Activated naive CD4-positive, alpha-beta T cell (primary cell): Measurements from ENCODE around the gene TMEM132C.

Experiments
- DNase-seq, 4 experiments: peaks; one replicate each; lab custom pipeline; 2025; lab: John Stamatoyannopoulos, UW

The TMEM132C gene

DNA sequence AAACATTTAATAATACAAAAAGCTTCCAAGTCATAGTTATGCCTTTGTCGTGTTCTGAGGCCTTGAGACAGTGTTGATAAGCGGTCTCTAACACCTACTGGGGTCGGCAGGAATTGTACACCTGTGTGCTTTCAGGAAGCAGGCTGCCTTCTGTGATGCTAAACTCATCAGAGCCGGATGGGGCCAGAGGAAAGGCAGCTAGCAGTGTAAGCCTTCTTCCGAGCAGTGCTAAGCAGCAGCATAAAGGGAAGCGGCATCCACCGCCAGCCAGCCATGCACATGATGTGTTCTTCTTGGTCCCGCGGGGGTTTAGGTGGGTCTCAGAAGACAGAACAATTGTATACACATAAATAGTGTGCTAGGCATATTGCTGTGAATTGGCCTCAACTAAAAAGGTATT, 397.5 kb downstream of the TMEM132C start:
- DNase-seq = no peak

DNA sequence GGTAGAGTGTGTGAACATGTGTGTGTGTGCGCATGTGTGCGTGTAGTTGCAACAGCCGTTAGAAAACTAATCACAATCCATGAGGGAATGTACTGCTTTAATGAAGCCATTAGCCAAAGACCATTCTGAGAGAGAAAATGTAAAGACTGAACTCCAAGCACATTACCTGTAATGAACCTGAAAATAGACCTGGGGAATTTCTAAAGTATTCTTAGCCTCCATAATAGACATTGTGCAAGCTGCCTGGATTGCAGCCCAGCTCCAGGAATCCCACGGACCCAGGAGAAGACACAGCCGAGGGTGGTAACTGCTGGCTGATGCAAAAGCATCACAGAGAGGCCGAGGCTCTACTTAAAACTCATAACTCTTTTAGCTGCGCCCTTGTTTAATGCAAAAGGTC, 400.2 kb downstream of the TMEM132C start:
- DNase-seq = no peak

DNA sequence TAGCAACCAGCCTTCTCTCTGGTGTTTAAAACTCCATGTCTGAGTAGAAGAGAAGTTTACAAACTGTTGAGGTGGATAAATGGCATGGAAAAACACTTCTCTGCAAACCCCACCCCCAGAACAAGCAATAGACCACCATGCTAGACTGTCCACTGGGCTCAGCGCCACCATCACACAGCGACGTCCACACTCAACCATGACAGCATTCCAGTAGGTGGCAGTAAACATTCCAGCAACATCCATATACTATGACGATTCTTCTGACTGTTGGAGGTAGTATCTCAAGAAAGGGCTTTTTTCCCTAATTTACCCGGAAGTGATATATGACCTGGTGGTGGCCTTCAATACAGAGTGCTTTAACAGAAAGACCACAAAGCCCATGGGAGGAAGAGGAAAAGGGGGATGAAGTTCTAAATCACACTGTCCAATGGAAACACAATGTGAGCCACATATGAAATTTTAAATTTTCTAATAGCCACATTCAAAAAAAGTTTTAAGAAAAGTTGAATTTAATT, 404.6 kb downstream of the TMEM132C start:
- no peak for DNase-seq

DNA sequence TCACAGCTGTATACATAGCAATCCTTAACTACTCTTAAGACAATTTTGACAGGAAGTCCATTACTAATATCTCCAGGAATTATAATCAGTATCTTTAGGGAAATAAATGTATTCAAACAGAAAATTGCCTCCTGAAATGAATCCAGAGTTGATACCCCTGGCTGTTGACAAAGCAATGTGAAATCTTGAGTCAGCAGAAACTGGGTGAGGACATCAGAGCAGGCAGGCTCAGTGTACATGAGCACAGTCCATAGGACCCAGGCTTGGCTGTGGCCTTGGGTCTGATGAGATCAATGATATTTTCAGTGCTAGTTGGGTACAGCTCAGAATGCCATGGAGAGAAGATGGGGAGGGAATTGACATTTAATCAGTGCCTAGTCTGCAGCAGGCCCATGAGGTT, 405.5 kb downstream of the TMEM132C start:
- no peak for DNase-seq

DNA sequence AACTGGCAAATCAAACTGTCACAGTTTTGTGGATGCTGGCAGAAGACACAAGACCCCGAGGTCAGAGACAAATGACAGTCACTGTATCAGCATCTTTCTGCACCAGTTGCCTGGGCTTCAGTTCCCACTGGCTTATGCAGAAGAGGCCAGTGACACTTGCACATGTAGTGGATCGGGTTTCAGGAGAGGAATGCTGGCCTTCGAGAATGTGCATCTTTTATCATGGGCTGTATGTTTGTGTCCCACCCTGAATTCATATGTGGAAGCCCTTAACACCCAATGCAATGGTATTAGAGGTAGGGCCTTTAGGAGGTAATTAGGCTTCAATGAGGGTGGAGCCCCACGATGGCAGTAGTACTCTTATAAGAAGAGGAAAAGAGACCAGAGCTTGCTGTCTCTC, 405.9 kb downstream of the TMEM132C start:
- no peak for DNase-seq

DNA sequence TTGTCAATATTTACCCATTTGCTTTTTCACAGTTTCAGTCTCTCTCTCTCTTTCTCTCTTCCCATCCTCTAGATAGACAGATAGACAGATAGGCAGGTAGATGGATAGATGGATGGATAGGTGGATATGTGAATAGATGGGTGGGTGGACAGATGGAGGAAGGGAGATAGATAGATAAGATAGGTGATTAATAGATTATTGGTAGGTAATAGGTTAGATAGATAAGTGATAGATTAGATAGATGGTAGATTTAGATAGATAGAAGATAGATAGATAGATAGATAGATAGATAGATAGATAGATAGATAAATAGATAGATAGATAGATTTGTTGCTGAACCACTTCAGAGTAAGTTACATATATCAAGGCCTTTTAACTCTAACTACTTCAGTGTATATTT, 408.6 kb downstream of the TMEM132C start:
- DNase-seq = no peak

DNA sequence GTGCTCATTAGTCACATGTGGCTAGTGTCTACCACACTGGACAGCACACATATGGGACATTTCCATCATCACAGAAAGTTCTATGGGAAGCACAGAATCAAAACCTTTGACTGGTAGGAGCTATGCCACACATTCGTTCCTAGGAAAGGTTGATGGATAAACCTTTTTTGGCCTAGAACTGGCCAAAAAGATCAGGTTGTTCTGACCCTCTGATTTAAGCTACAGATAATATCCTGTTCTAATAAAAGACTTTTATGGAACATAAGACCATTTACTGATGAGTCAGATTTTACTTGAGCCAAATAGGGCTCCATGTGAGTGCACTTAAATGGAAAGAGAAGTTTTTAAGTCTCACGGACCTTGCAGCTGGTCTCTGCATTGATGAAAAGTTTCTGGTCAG, 413.6 kb downstream of the TMEM132C start:
- no peak for DNase-seq

DNA sequence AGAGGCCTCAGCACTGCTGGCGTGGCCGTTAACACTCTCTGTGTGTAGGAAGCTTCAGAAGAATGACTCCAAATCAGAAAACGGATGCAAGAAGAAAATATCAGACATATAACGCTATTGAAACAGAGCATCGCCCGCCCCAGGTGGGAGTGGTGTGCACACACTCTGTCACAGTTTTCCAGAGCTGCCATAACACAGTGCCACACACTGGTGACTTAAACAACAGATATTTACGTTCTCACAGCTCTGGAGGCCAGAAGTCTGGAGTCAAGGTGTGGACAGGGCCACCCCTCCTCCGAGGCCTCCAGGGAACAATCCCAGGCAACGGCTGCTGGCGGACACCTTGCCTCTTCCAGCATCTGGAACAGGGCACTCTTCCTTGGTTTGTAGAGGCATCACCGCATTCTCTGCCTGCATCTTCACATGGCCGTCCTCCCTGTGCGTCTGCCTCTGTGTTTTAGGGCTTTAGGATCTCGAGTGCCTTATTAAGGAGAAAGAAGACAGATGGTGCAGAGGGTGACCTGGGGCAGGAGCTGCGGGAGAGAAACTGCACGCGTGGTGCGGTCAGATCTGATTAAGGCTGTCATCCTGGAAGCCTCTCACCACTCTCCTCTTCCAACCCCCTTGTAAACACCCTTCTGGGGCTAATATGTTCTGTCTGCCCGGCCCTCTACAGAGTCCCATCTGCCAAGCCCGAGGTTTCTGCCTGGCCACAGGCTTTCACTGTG, 415.7 kb downstream of the TMEM132C start:
- DNase-seq = no peak

DNA sequence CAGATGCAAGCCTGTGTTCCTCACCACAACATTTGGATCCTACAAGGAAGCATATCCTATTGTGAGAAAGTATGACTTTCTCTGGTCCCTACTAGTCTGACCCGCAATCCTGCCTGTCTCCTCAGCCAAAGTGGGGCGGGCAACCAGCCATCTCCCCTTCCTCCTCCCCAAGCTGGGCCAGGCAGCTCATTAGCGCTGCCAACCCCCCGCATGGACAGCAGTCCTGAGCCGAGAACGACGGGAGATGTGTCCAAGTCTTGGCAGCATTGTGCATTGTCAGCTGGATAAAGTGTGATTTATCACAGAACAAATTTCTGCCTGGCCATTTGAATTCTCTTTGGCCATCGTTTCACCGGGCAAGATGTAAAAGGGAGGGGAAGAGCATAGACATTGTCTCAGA, 417.4 kb downstream of the TMEM132C start:
- DNase-seq = no peak

DNA sequence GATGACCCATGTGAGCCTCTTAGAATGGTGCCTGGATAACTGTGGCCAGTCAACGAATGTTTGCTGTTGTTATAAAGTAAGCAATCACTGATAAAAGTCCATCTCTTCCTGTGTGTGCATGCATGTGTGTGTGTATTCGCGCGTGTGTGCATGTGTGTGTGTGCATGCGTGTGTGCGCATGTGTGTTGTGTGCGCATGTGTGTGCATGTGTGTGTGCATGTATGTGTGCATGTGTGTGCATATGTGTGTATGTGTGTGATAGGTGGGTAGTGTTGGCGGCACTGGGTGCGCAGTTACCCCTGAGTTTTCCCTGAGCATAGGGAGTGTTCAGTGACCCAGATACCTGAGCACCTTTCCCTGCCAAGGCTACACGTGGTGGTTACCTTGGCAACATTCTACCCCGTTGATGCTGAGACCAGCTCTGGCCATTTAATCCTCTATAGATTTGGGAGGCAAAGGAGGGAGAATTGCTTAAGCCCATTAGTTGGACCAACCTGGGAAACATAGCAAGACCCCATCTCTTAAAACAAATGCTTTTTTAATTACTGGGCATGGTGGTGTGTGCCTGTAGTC, 419.0 kb downstream of the TMEM132C start:
- DNase-seq = no peak

DNA sequence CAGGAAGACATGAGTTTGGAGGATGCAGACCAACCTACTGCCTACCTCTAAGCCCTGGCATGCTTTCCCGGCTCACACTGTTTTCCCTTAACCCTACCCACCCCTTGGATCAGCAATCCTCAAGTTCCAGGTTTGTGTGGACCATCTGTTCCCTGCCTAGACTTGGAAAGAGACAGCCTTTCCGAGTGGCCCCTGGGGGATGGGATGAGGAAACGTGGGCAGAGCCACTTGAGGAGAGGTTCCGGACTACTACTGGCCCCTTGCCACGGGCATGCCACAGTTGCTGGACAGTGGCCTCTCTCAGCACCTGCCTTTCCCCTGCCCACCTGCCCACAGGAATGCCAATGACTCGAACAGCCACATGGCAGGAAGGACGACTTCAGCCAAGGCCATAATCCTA, 420.9 kb downstream of the TMEM132C start:
- DNase-seq = no peak

DNA sequence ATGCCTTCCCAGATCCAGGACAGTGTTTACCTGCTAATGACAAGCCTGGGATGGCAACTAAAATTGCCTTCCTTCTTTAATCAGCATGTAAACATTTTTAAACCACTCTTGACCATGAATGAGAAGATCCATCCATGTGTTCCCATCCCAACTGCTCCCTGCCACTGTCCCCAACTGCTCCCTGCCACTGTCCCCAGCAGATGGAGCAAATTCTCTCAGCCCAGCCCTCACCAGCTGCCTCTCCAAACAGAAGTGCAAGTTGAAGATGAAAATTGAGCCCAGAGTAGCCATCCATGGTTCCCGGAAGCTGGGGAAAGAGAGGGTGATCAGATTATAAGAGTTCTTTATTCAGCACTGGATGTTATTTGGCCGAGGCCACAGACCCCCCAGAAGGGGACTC, 423.7 kb downstream of the TMEM132C start:
- DNase-seq = no peak

DNA sequence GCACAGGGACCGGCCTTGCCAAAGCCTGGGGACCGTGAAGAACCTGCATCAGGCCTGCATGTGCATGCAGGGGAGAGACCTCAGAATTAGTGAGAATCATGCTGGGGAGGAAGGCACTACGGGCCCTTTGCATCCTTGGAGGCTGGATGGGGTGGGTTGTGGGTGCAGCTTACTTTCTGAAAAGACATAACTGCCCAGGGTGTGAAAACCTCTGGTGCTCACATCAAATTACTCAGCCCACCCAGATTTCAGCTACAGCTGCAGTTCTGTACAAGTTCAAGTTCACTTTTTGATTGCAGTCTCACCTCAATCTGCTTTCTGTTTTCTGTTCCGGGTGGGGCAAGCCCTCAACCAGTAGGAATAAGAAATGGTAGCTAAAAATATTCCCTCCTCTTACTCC, 426.1 kb downstream of the TMEM132C start:
- no peak for DNase-seq

DNA sequence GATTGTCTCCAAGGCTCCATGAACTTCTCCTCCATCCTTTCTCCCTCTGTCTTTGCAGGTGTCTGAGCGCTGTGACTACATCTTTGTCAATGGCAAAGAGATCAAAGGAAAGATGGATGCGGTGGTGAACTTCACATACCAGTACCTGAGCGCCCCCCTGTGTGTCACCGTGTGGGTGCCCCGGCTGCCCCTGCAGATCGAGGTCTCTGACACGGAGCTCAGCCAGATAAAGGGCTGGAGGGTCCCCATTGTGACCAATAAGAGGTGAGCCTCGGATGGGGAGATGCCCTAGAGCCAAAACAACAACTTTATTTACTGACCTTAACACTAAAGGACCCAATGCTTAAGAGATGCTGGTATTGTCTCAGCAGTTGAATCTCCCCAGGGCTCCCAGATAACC, 426.8 kb downstream of the TMEM132C start:
- DNase-seq = no peak

DNA sequence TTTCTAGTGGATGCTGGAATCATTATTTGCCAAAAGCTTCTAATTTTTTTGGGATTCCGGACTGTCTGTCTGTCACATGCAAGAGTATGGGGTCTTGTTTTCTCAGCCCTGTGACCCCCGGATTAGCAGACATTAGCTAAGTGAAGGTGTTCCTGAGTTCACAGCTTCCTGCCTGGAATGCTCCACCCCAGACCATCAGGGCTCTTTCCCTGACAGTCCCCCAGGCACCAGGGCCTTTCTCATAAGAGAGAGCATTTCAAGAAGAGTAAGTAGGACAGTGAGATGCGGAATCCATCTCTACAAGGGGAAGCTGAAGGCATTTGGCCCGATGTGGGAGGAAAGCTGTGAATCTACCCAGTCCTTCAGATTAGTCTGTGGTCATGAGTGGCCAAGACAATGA, 427.5 kb downstream of the TMEM132C start:
- DNase-seq = no peak

DNA sequence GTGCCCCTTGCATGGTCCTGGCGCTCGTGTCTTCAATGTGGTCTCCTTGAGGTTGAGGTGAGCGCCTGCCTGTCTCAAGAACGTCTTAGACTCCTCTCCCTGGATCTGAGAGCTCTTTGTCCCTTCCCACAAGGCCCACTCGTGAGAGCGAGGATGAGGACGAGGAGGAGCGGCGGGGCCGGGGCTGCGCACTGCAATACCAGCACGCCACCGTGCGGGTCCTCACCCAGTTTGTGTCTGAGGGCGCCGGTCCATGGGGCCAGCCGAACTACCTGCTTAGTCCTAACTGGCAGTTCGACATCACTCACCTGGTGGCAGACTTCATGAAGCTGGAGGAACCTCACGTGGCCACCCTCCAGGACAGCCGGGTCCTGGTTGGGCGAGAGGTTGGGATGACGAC, 428.7 kb downstream of the TMEM132C start:
- DNase-seq = no peak

DNA sequence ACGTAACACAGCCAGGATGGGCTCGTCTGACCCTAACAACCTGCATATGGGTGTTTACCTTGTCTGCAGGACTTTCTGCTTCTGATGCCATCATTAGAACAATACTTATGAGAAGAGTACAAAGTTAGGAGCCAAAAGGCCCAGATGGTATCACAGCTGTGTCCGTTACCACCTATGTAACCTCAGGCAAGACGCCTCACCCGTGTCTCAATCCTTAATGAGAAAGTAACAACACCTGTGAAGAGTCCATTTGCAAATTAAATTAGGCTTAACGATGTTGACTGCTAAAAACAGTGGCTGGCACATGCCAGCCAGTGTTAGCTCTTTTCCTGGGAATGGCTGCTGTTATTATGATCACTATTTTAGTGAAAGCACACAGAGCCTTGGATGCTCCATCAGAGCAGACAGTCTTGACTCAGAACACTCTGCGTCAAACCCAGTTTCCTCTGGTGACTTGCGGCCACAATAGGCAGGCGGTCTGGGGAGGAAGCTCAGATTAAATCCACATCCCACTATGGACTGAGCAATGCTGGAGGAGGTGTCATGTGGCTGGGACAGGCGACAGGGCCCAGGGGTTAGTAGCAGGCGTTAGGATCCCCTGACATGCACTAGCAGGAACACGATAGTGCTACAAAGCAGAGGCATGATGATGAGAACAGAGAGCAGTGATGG, 431.5 kb downstream of the TMEM132C start:
- no peak for DNase-seq

DNA sequence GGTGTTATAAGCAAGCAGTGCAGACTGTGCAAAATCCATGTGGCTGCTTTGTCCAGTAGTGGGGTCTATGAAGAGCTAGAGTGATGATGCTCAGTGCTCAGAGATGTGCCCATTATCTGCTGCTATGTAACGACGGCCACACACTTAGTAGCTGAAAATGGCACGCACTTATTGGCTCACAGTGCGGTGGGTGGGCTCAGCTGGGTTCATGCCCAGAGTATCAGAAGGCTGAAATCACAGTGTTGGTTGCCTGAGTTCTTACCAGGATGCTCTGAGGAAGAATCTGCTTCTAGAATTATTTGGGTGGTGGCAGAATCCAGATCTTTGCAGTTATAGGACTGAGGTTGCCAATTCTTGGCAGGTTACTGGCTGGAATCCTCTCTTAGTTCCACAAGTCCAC, 432.1 kb downstream of the TMEM132C start:
- no peak for DNase-seq

DNA sequence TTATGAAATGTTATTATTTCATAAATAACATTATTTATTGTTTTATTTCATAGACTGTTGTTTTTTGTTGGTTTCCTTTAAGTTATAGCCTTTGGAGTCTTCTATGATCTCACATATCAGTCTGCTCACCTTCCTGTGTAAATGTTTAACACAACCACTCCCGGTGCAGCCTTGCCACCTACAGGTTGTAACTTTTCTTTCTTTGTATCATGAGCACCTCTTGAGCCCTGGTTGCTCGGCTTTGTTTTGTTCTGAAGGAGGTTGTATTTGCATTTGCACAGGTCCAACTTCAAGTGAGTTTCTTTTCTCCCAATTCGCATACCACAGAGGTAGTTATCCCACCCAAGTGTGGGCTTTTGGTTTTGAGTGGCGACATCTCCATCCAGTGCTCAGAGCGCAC, 435.4 kb downstream of the TMEM132C start:
- no peak for DNase-seq

DNA sequence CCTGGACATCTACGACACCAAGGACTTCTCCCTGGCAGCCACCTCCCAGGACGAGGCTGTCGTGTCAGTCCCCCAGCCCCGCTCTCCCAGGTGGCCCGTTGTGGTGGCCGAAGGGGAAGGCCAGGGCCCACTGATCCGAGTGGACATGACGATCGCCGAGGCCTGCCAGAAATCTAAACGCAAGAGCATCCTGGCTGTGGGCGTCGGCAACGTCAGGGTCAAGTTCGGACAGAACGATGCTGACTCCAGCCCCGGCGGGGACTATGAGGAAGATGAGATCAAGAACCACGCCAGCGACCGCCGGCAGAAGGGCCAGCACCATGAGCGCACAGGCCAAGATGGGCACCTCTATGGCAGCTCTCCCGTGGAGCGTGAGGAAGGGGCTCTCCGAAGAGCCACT, 438.2 kb downstream of the TMEM132C start:
- no peak for DNase-seq

DNA sequence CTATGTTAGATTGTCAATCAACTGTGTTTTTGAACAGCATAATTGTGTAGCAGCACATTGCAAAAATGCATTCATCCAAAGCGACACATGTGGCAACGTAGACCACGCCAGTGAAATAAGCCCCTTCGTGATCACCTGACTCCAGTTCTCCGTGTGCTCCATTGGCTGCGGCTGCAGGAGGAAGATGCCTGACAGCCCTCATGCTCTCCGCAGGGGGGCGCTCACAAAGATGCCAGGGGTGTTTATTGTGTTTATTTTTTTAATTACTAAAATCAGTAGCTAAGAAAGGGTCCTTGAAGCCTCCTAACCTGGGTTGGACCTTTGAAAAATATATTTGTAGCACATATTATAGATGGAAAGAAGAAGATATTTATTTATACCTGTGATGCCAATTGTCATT, 440.5 kb downstream of the TMEM132C start:
- DNase-seq = no peak

DNA sequence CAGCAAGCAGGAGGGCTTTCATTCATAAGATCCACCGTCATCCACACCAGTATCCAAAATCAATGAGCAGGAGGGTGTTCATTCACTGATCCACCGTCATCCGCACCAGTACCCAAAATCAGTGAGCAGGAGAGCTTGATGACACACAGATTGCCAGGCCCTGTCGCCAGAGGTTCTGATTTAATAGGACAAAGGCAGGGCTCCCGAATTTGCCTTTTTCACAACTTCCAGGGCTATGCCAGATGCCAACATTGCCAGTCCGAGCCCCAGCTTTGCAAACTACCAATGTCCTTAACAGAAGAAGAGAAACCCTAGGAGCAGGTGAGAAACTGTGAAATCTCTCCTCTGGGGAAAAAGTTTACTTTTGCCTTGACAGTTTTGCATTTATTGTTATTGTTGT, 441.8 kb downstream of the TMEM132C start:
- DNase-seq = no peak

DNA sequence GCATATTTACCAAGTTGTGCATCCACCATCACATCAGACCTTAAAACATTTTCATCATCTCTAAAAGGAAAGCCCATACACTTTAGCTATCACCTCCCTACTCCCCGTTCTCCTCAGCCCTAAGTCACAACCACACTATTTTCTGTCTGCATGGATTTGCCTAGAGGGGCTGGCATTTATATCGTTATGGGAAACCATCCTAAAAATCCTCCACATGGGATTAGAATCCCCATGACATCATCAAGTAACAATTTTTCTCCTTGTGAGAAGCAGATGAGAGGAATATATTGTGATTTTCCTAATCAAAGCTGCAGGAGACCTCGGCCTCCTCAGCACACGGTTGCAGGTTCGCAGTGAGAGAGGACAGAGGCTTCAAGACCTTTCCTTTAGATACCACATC, 442.7 kb downstream of the TMEM132C start:
- DNase-seq = no peak
